ENCODE results near the gene ART4. TPM values are rescaled to one million over a fixed set of nuclear protein-coding genes. Genes with fewer than 3 reads are reported as not detected.

ART4 gene
- total RNA-seq, 1 experiment from 2014 or later = not detected

DNA sequence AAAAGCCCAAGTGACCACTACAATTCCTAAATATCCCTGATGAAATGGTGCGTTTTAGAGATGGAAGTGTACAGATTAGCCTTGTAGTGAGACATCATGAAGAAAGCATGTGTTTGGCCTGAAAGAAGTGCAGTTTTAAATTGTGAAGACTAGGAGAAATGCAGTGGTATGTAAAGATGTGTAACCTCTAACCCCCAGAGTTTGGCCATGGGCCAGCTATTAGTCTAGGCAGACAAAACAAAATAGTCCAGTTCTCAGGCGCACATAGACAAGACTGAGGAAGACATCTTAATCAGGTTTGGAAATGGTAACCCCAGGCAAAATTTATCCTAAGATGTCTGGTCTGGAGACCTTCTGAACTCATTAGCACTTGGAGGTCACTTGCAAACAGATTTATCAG lies 63.5 kb downstream of the ART4 start:
- H3K4me2 ChIP-seq (ENCODE audit: low read length) = no peak overlapping the region
- no peaks in the 10 kb centered on the region for H3K9me3 ChIP-seq (ENCODE audit: control insufficient read depth in 1 of 2, insufficient read depth in 1 of 2, low read depth in 1 of 2, low read length in 2 of 2)
- H3K27ac ChIP-seq (ENCODE audit: low read depth, low read length) = no peak overlapping the region
- intact Hi-C loops (cut with micrococcal nuclease) = no loop called here
- ChIA-PET RAD21 (ENCODE audit: low non-redundant PET in 1 of 2, low total read pairs in 2 of 2, uncharacterized antibody in 2 of 2, unreplicated experiment in 2 of 2) (no interaction called here), POLR2A (no interaction called here), CTCF (no interaction called here)
- TF ChIP-seq SRF (IDR thresholded peaks at IDR 0.05; ENCODE audit: low read depth) (no peak), RAD21 (IDR thresholded peaks at IDR 0.05; ENCODE audit: low read depth) (no peak), CEBPB (IDR thresholded peaks at IDR 0.05; ENCODE audit: low read depth) (no peak), CTCF (IDR thresholded peaks at IDR 0.05 in 2 of 3, conservative IDR thresholded peaks at IDR 0.05 in 1 of 3; ENCODE audit: borderline replicate concordance in 1 of 3, insufficient read depth in 1 of 3, low read depth in 2 of 3, low read length in 2 of 3) (no peak), CBX3 (IDR thresholded peaks at IDR 0.05; ENCODE audit: low read depth) (no peak), EZH2phosphoT487 (IDR thresholded peaks at IDR 0.05; ENCODE audit: borderline replicate concordance) (no peak), JUND (IDR thresholded peaks at IDR 0.05) (no peak), POLR2AphosphoS5 (IDR thresholded peaks at IDR 0.05; ENCODE audit: low read depth, low read length) (no peak), ZNF274 (IDR thresholded peaks at IDR 0.05; ENCODE audit: low read depth, low read length) (no peak), YY1 (IDR thresholded peaks at IDR 0.05; ENCODE audit: extremely low read depth, insufficient replicate concordance, low read depth, low read length) (no peak), SIN3A (IDR thresholded peaks at IDR 0.05; ENCODE audit: low read depth) (no peak), ELF1 (IDR thresholded peaks at IDR 0.05; ENCODE audit: borderline replicate concordance, low read depth) (no peak), SP1 (IDR thresholded peaks at IDR 0.05; ENCODE audit: low read depth) (no peak), POLR2A (IDR thresholded peaks at IDR 0.05; ENCODE audit: borderline replicate concordance, extremely low read depth, insufficient read depth, insufficient read length) (no peak)
- TF ChIP-seq, protein P1, sequence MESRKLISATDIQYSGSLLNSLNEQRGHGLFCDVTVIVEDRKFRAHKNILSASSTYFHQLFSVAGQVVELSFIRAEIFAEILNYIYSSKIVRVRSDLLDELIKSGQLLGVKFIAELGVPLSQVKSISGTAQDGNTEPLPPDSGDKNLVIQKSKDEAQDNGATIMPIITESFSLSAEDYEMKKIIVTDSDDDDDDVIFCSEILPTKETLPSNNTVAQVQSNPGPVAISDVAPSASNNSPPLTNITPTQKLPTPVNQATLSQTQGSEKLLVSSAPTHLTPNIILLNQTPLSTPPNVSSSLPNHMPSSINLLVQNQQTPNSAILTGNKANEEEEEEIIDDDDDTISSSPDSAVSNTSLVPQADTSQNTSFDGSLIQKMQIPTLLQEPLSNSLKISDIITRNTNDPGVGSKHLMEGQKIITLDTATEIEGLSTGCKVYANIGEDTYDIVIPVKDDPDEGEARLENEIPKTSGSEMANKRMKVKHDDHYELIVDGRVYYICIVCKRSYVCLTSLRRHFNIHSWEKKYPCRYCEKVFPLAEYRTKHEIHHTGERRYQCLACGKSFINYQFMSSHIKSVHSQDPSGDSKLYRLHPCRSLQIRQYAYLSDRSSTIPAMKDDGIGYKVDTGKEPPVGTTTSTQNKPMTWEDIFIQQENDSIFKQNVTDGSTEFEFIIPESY (IDR thresholded peaks at IDR 0.05; ENCODE audit: extremely low read depth, insufficient replicate concordance, low read length) = no peak
- no peak overlapping the region for H3K4me3 ChIP-seq (replicated peaks in 1 of 2; ENCODE audit: low read depth in 1 of 2, low read length in 2 of 2)
- no peaks in the 10 kb centered on the region for H4K20me1 ChIP-seq (ENCODE audit: insufficient read depth)
- H3K9ac ChIP-seq (ENCODE audit: low read length) = no peak overlapping the region
- no peak overlapping the region for H2AFZ ChIP-seq (ENCODE audit: low read depth, low read length, poor library complexity, severe bottlenecking)
- BruUV-seq (replicated peaks) = no TSS peak
- 0 out of 4 replicates have a peak, but pooled peaks cover 0 to under 1% of the 10 kb centered on the region in 2 experiments for H3K36me3 ChIP-seq (ENCODE audit: control insufficient read depth in 1 of 2, insufficient read depth in 2 of 2, low read length in 2 of 2)
- DNase-seq (ENCODE audit: low read depth, low spot score) (no peak), ATAC-seq (no peak)
- no peaks in the 10 kb centered on the region for H3K79me2 ChIP-seq (ENCODE audit: insufficient read depth, low read length)
- H3K4me1 ChIP-seq (ENCODE audit: control insufficient read depth in 1 of 2, insufficient read depth in 2 of 2, low read length in 2 of 2) = peaks cover 21 to 26% of the 10 kb centered on the region in 2 experiments
- no peaks in the 10 kb centered on the region for H3K27me3 ChIP-seq (ENCODE audit: insufficient read depth, low read length)
- H3K9me2 ChIP-seq (ENCODE audit: insufficient read depth) = no peaks in the 10 kb centered on the region
